CD14-positive monocyte (primary cell): ENCODE measurements around the gene CENPP. TPM values are rescaled to one million over a fixed set of nuclear protein-coding genes. Genes with fewer than 3 reads are reported as not detected.

Experiments used
- DNase-seq, 3 donors: peaks; one replicate each; pipeline ENCODE4 v3.0.0-alpha.2; 2011 to 2022
- H2AFZ ChIP-seq: 2 replicates; pipeline ENCODE4 v1.6.0; 2012; ENCODE audit warnings: mild to moderate bottlenecking, low read depth, low read length, inconsistent platforms; ENCODE audit not compliant: insufficient read depth, poor library complexity, severe bottlenecking
- H3K27ac ChIP-seq, 2 donors: 1 replicate in 1 of 2; 2 replicates in 1 of 2; pipeline ENCODE4 v1.5.1; 2012 to 2013; ENCODE audit warnings: low read length in 2 of 2, control low read depth in 1 of 2, inconsistent platforms in 1 of 2, low read depth in 1 of 2, mild to moderate bottlenecking in 1 of 2
- H3K27me3 ChIP-seq, 2 donors: one replicate each; pipeline versions ENCODE4 v1.6.0 to v1.6.1; 2011 to 2013; ENCODE audit warnings: low read length in 2 of 2; ENCODE audit not compliant: control insufficient read depth in 2 of 2, insufficient read depth in 2 of 2
- H3K36me3 ChIP-seq, 2 donors: replicated peaks in 1 of 2; 1 replicate in 1 of 2; 2 replicates in 1 of 2; pipeline versions ENCODE4 v1.5.1 to v1.6.1; 2012 to 2013; ENCODE audit warnings: low read length in 2 of 2, control low read depth in 1 of 2, inconsistent platforms in 1 of 2, mild to moderate bottlenecking in 1 of 2; ENCODE audit not compliant: insufficient read depth in 2 of 2, control insufficient read depth in 1 of 2
- H3K4me1 ChIP-seq, 2 donors: 1 replicate in 1 of 2; 2 replicates in 1 of 2; pipeline versions ENCODE4 v1.5.1 to v1.6.1; 2012 to 2013; ENCODE audit warnings: low read length in 2 of 2, control low read depth in 1 of 2, inconsistent platforms in 1 of 2, mild to moderate bottlenecking in 1 of 2, moderate library complexity in 1 of 2; ENCODE audit not compliant: insufficient read depth in 2 of 2, control insufficient read depth in 1 of 2
- H3K4me2 ChIP-seq: replicated peaks from 2 replicates; pipeline ENCODE3; 2012; ENCODE audit warnings: low read length, moderate library complexity, mild to moderate bottlenecking; ENCODE audit not compliant: poor library complexity, severe bottlenecking; ENCODE audit errors: extremely low read depth
- H3K4me3 ChIP-seq, 3 experiments: fragments of 200-600 bp in 1 of 3; sonication (generic) in 1 of 3; replicated peaks in 1 of 3; 1 replicate in 2 of 3; 2 replicates in 1 of 3; pipeline ENCODE4 v1.5.1; 2011 to 2013; ENCODE audit warnings: low read length in 3 of 3, mild to moderate bottlenecking in 3 of 3, control low read depth in 2 of 3, low read depth in 2 of 3, inconsistent platforms in 1 of 3, moderate library complexity in 1 of 3
- H3K79me2 ChIP-seq: 2 replicates; pipeline ENCODE4 v1.6.0; 2012; ENCODE audit warnings: mild to moderate bottlenecking, control low read depth, inconsistent platforms, low read length, moderate library complexity; ENCODE audit not compliant: insufficient read depth
- H3K9ac ChIP-seq: 2 replicates; pipeline ENCODE4 v1.6.0; 2017; ENCODE audit warnings: low read length, mild to moderate bottlenecking; ENCODE audit not compliant: insufficient read depth, poor library complexity, severe bottlenecking
- H3K9me3 ChIP-seq, 2 donors: replicated peaks in 1 of 2; 1 replicate in 1 of 2; 2 replicates in 1 of 2; pipeline versions ENCODE4 v1.5.1 to v1.6.1; 2012 to 2013; ENCODE audit warnings: low read length in 2 of 2, control low read depth in 1 of 2; ENCODE audit not compliant: control insufficient read depth in 1 of 2, insufficient read depth in 1 of 2
- H4K20me1 ChIP-seq: 2 replicates; pipeline ENCODE4 v1.6.0; 2012; ENCODE audit warnings: mild to moderate bottlenecking, low read length, control low read depth, moderate library complexity; ENCODE audit not compliant: insufficient read depth
- H3K27ac Mint-ChIP-seq, 7 donors: one replicate each; pipeline ENCODE4 v1.8.0; 2020; ENCODE audit warnings: mild to moderate bottlenecking in 7 of 7, mixed read lengths in 7 of 7, moderate library complexity in 6 of 7, inconsistent platforms in 2 of 7
- H3K27me3 Mint-ChIP-seq, 3 donors: one replicate each; pipeline ENCODE4 v1.8.0; 2021 to 2022; ENCODE audit warnings: low read depth in 3 of 3, mild to moderate bottlenecking in 3 of 3, mixed read lengths in 3 of 3, moderate library complexity in 3 of 3, inconsistent platforms in 1 of 3
- H3K36me3 Mint-ChIP-seq, 2 donors: one replicate each; pipeline ENCODE4 v1.8.0; 2020; ENCODE audit warnings: mixed read lengths in 2 of 2, inconsistent platforms in 1 of 2, mild to moderate bottlenecking in 1 of 2
- H3K4me1 Mint-ChIP-seq: one replicate; pipeline ENCODE4 v1.8.0; 2020; ENCODE audit warnings: mild to moderate bottlenecking, mixed read lengths
- H3K4me3 Mint-ChIP-seq, 2 donors: one replicate each; pipeline ENCODE4 v1.8.0; 2020; ENCODE audit warnings: mild to moderate bottlenecking in 2 of 2, mixed read lengths in 2 of 2, moderate library complexity in 1 of 2
- H3K9me3 Mint-ChIP-seq, 7 donors: one replicate each; pipeline ENCODE4 v1.8.0; 2020 to 2022; ENCODE audit warnings: mixed read lengths in 7 of 7, mild to moderate bottlenecking in 6 of 7, moderate library complexity in 6 of 7, inconsistent platforms in 2 of 7
- CTCF ChIP-seq: fragments of 200-600 bp; IDR thresholded peaks from one replicate; pipeline ENCODE4 v1.8.0; 2022; ENCODE audit warnings: antibody characterized with exemption, mild to moderate bottlenecking
- WGBS: methylation state at CpG from one replicate; pipeline ENCODE4 v1.1.5; 2013; ENCODE audit warnings: missing lambda C conversion rate; ENCODE audit not compliant: insufficient coverage; 5-methylcytosine and 5-hydroxymethylcytosine counted together
- intact Hi-C, 2 donors: fragments of 100-400 bp; cut with micrococcal nuclease; formaldehyde crosslinking; loops; one replicate each; pipeline versions ENCODE4 v1.15.0 to v1.15.1; 2023
- polyA plus RNA-seq, 3 donors: library from polyadenylated mRNA; depleted of rRNA in 1 of 3; unstranded in 2 of 3; stranded (reverse) in 1 of 3; fragments of 300-500 nt in 2 of 3; fragments of >200 nt in 1 of 3; fragmentation: Illumina TruSeq in 2 of 3; gene quantifications; 1 replicate in 2 of 3; 2 replicates in 1 of 3; pipeline ENCODE4 v1.2.3, GENCODE V29; 2012 to 2021

Gene CENPP
- polyA plus RNA-seq, 3 donors, result 0.50 to 1.1 (median 1.1) TPM

GRCh38 chr9:92635760-92636159 is 310.0 kb downstream of the CENPP start:
- WGBS, result 100% methylated on average over 2 of the region's 4 CpGs
- no peaks in the 10 kb centered on the region for H3K79me2 ChIP-seq
- peaks cover 82 to 98% of the 10 kb centered on the region in 2 donors for H3K36me3 ChIP-seq
- DNase-seq, result no peak
- H3K9me3 ChIP-seq, result no peaks in the 10 kb centered on the region
- no peak overlapping the region for H3K4me3 ChIP-seq
- H3K27ac Mint-ChIP-seq, result peak overlapping the region in 1 of 7 donors; percentile 53
- TF ChIP-seq CTCF, result no peak
- H2AFZ ChIP-seq, result no peak overlapping the region
- no peak overlapping the region for H3K9ac ChIP-seq
- no peak overlapping the region for H3K27ac ChIP-seq
- H3K9me3 Mint-ChIP-seq, result no peaks in the 10 kb centered on the region
- no peak overlapping the region for H3K4me3 Mint-ChIP-seq
- H3K4me1 ChIP-seq, result no peaks in the 10 kb centered on the region
- no peaks in the 10 kb centered on the region for H3K4me1 Mint-ChIP-seq
- no peaks in the 10 kb centered on the region for H3K27me3 Mint-ChIP-seq
- H3K36me3 Mint-ChIP-seq, result peaks cover 80 to 95% of the 10 kb centered on the region in 2 donors
- no peaks in the 10 kb centered on the region for H4K20me1 ChIP-seq
- no peak overlapping the region for H3K4me2 ChIP-seq
- intact Hi-C loops, result loop anchor here (2.0 to 10.0 kb wide), 2 partner anchors 311 to 497 kb away; partner anchors contain the start of genes CENPP (in 1 of the 2) and NOL8 (in 1 of the 2)
- H3K27me3 ChIP-seq, result no peaks in the 10 kb centered on the region

- Mint-ChIP-seq H3K4me3 (no peak overlapping the region), H3K4me1 (no peaks in the 10 kb centered on the region), H3K27ac (peak overlapping the region in 1 of 7 donors; percentile 15), H3K36me3 (peaks cover 84 to 95% of the 10 kb centered on the region in 2 donors), H3K27me3 (no peaks in the 10 kb centered on the region), H3K9me3 (no peaks in the 10 kb centered on the region)
- 100% methylated on average over 3 of the region's 3 CpGs for WGBS
- intact Hi-C loops, result loop anchor here in 1 of 2 donors (10.0 kb wide), 1 partner anchor 312 kb away; the partner anchor contains the start of genes CENPP and NOL8
- Histone ChIP-seq H3K27ac (no peak overlapping the region), H4K20me1 (no peaks in the 10 kb centered on the region), H3K36me3 (peaks cover 87 to 98% of the 10 kb centered on the region in 2 donors), H3K79me2 (no peaks in the 10 kb centered on the region), H3K4me1 (no peaks in the 10 kb centered on the region), H3K4me2 (no peak overlapping the region), H3K27me3 (no peaks in the 10 kb centered on the region), H2AFZ (no peak overlapping the region), H3K9me3 (no peaks in the 10 kb centered on the region), H3K9ac (no peak overlapping the region), H3K4me3 (no peak overlapping the region)
- TF ChIP-seq CTCF, result no peak
- DNase-seq, result no peak
Observed at GRCh38 chr9:92636627-92637026, 310.9 kb downstream of the CENPP start.
